GM18861 (cell line): Measurements from ENCODE around the gene UBE2G1.
"Not testable (repeated sequence)": the region's sequence is repeated elsewhere in the genome, so short reads cannot be mapped to it uniquely, and the experiment has no call there.

Experiments
- ATAC-seq: cut with Tn5 transposase; IDR thresholded peaks from one replicate; pipeline ENCODE4 v1.9.1; 2021; ENCODE audit not compliant: unreplicated experiment

Gene UBE2G1, protein sequence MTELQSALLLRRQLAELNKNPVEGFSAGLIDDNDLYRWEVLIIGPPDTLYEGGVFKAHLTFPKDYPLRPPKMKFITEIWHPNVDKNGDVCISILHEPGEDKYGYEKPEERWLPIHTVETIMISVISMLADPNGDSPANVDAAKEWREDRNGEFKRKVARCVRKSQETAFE

GRCh38 chr17:4366327-4367063 lies at the start of gene UBE2G1:
Gene UBE2G1 (minus strand): TSS chr17:4366675. CDS start chr17:4366316, 359 bp downstream.
- ATAC-seq = peak; percentile 58

- ATAC-seq = no peak
These were observed 46.7 kb upstream of the UBE2G1 start for GRCh38 chr17:4412933-4413831.

- no peak for ATAC-seq
These were observed 44.7 kb upstream of the UBE2G1 start for GRCh38 chr17:4411201-4411600.

- ATAC-seq = no peak
These were observed 43.2 kb upstream of the UBE2G1 start for GRCh38 chr17:4409659-4410058.

GRCh38 chr17:4407851-4408250 lies 41.4 kb upstream of the UBE2G1 start:
- no peak for ATAC-seq

DNA sequence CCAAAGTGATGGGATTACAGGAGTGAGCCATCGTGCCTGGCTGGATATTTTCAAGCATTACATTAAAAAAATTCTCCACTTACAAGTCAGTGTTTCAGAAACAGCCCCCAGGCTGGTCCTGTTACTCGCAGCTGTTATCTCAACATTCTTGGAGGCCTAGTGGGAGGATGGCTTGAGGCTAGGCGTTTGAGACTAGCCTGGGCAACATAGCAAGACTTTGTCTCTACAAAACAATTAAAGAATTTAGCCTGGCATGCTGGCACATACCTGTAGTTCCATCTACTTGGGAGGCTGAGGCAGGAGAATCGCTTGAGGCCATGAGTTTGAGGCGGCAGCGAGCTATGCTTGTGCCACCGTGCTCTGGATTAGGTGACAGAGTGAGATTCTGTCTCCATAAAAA lies 40.7 kb upstream of the UBE2G1 start:
- no peak for ATAC-seq

DNA sequence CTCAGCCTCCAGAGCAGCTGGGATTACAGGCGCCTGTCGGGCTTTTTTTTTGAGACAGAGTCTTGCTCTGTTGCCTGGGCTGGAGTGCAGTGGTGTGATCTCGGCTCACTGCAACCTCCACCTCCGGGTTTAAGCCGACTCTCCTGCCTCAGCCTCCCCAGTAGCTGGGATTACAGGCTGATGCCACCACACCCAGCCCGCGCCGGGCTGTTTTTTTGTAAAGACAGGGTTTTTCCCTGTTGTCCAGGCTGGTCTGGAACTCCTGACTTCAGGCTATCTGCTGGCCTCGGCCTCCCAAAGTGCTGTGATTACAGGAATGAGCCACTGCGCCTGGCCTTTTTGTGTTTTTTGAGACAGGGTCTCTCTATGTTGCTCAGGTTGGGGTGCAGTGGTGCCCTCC lies 39.9 kb upstream of the UBE2G1 start:
- ATAC-seq = no peak

- no peak for ATAC-seq
These were observed 39.2 kb upstream of the UBE2G1 start for GRCh38 chr17:4405699-4406098.

DNA sequence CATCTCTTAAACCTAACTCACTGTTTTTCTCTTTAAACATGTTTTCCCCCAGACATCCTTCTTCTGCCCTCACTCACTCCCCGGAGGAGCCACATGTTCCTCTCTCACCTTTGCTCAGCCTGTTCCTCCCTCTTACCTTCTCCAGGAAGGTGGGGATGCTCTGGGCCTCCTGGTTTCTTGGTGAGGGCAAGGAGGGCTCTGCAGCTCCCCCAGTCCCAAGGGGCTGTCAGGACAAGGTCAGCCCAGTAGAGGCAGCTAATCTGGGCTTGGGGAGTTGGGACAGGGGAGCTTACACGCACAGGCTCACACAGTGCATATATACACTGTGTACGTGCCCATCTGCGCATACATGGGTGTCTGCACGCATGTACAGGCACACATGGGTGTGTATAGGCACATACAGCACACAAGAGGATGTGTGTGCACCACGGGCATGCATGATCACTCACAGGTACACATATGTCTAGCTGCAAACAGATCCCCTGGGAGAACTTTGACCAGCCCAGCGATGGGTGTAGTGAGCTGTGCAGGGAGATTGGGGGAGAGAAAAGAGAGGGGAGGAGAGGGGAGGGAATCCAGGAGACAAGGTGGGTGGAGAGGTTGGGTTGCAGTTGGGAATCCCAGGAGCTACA lies 38.7 kb upstream of the UBE2G1 start:
- ATAC-seq = no peak

- no peak for ATAC-seq
These were observed 31.4 kb upstream of the UBE2G1 start for GRCh38 chr17:4397840-4398239.

- no peak for ATAC-seq
These were observed 28.6 kb upstream of the UBE2G1 start for GRCh38 chr17:4395111-4395478.

DNA sequence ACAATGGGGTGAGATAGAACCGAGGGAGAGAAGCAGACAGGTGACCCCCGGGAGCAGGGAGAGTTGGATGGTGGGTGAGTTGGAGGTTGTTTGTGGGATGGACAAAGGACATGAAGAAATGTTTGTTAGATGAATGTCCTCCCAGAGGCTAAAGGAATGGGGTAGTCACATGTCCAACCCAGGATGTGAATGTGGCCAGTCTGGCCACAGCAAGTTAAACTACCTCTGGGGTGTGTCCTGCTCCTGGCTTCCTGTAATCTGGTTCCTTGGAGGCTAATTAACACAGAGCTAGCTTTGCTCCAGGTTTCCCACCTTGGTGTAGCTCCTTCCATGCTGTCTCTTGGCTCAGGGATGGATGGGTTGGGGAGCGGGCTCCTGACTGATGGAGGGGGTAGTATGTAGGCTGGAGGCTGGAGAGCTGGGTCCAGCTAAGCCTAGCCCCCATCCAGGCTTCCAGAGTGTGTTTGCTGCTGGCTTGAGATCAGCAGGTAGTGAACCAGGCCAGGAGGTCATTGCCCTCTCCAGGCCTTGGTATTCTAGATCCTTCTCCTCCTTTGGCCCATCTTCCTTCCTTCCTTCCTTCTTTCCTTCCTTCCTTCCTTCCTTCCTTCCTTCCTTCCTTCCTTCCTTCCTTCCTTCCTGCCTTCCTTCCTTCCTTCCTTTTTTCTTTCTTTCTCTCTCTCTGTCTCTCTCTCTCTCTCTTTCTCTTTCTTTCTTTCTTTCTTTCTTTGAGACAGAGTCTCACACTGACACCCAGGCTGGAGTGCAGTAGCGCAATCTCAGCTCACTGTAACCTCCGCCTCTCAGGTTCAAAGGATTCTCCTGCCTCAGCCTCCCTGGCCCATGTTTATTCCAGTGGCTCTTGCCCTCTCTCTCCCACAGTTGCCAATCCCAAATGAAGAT lies 28.0 kb upstream of the UBE2G1 start:
- no peak for ATAC-seq

GRCh38 chr17:4393806-4394205 lies 27.3 kb upstream of the UBE2G1 start:
- no peak for ATAC-seq

DNA sequence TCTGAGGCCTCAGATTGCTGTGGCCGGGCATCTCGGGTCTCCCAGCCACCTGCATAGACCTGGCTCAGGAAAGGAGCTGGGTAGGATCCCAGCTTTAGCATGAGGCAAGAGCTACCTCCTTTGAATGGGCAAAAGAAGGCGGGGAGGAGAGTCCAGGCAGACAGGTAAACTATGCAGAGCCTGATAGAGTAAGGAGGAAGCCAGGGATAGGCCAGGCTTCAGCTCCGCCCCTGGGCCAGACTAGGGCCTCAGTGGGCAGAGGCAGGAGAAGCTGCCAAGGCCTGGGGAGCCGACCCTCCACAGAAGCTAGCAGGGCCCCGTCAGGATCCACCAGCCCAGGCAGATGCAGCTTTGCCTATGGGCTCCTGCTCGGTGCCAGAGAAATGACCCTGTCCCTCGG lies 22.6 kb upstream of the UBE2G1 start:
- no peak for ATAC-seq

DNA sequence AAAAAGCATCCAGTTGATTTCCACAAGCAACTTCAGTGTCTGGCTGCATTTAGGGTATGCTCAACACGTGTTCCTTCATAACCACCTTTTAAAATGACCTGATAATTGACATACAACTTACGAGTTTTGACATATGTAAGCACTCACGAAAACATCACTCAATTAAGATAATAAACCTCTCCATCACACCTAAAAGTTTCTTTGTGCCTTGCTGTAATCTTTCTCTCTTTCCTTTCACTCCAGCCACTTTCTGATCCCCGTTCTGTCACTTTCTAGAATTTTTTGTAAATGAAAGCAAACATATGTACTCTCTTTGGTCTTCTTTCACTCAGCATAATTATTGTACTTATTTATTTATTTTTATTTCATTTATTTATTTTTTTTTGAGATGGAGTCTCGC lies 20.7 kb upstream of the UBE2G1 start:
- ATAC-seq = no peak

GRCh38 chr17:4386406-4386805 lies 19.9 kb upstream of the UBE2G1 start:
- ATAC-seq = no peak

DNA sequence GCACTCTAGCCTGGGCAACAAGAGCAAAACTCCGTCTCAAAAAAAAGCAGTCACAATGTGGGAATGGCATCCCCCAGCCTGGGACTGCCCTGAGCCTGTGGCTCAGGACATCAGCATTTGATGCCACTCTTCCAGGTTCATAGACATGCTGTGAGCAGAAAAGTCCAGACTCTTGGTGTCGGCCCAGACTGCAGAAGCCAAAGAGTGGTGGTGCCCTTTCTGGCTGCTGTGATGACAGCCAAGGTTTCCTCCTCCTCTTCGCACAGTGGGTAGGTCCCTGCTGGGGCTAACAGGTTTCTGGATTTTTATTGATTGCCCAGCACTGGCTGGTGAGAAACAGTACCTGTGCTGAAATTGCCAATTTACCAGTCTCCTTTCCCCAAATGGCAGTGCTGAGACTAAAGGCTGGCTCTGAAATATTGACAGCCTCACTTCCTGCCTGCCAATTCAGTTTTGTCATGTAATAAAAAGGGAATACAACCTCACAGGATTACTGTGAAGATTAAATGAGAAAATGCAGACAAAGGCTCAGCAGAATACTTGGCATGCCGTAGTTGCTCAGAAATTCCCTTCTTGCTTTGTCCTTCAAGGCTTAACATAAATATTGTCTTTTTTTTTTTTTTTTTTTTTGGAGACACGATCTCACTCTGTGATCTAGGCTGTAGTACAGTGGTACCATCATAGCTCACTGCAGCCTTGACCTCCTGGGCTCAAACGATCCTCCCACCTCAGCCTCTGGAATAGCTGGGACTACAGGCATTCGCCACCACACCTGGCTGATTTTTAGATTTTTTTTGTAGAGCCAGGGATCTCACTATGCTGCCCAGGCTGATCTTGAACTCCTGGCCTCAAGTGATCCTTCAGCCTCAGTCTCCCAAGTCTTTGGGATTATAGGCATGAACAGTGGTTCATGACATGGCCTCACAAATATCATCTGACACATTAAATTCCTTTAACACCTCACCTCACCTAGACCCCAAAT lies 15.5 kb upstream of the UBE2G1 start:
- ATAC-seq = no peak

DNA sequence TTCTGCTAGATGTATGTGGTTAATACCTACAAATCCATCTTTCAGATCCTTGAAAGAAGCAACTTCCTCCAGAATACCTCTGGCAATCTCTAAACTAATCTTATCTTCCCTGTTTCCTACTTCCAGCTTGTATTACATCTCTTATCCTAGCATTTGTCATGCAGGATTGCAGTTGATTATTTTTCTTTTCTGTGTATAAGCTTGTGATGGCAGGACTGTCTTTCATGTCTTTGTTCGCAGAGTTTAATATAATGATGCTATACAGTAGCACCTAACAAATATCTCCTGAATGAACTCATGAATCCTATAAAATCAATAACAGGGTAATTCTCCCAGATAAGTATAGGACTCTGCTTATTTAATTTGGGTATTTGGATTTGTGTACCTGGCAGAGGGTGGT lies 12.2 kb upstream of the UBE2G1 start:
- ATAC-seq = no peak

- not testable (repeated sequence) for ATAC-seq
These were observed 10.8 kb upstream of the UBE2G1 start for GRCh38 chr17:4377247-4377646.
